ENCODE measurements around the gene CCNI2. TPM values are rescaled to one million over a fixed set of nuclear protein-coding genes. Genes with fewer than 3 reads are reported as not detected.

CCNI2 gene
- total RNA-seq, 2 experiments from 2014 or later: 8.7 to 10.0 TPM

GRCh38 chr5:132765311-132766019 is 18.2 kb downstream of the CCNI2 start:
- no peaks in the 10 kb centered on the region for H3K27me3 Mint-ChIP-seq
- no peaks in the 10 kb centered on the region for H3K36me3 Mint-ChIP-seq (ENCODE audit: low read depth)
- ChIA-PET CTCF (interaction anchor here (0.8 to 1.3 kb wide), 2 partner anchors 55 to 78 kb away, joined by 3 read pairs; no protein-coding TSS in a partner anchor), POLR2A (interaction anchor here (1.3 to 1.7 kb wide), 4 partner anchors 8 to 11 kb away, joined by 4 to 5 read pairs (median 5); no protein-coding TSS in a partner anchor)
- intact Hi-C loops (cut with micrococcal nuclease): no loop called here
- H3K4me3 Mint-ChIP-seq: no peak overlapping the region
- H3K27ac Mint-ChIP-seq: no peak overlapping the region
- DNase-seq (no peak), ATAC-seq (no peak)
- no peaks in the 10 kb centered on the region for H3K4me1 Mint-ChIP-seq (ENCODE audit: low read depth)
- no peak for TF ChIP-seq CTCF (IDR thresholded peaks at IDR 0.05)
- no peaks in the 10 kb centered on the region for H3K9me3 Mint-ChIP-seq

- CTCF ChIA-PET: interaction anchor here (1.3 kb wide), 1 partner anchor 54 kb away, joined by 3 read pairs; no protein-coding TSS in a partner anchor
- no peak overlapping the region for H3K4me3 Mint-ChIP-seq
- POLR2A ChIA-PET: interaction anchor here (1.2 to 1.7 kb wide), 5 partner anchors 8 to 24 kb away, joined by 4 to 5 read pairs (median 5); no protein-coding TSS in a partner anchor
Measured at GRCh38 chr5:132766020-132766805, 19.0 kb downstream of the CCNI2 start.

GRCh38 chr5:132766806-132767055 is 19.5 kb downstream of the CCNI2 start:
- Mint-ChIP-seq H3K4me3 (no peak overlapping the region), H3K9me3 (no peaks in the 10 kb centered on the region), H3K27ac (no peak overlapping the region), H3K27me3 (no peaks in the 10 kb centered on the region), H3K36me3 (ENCODE audit: low read depth) (no peaks in the 10 kb centered on the region), H3K4me1 (ENCODE audit: low read depth) (no peaks in the 10 kb centered on the region)
- POLR2A ChIA-PET: interaction anchor here (1.1 to 1.2 kb wide), 2 partner anchors 12 to 24 kb away, joined by 5 read pairs; no protein-coding TSS in a partner anchor
- no peak for ATAC-seq
- no peak for TF ChIP-seq CTCF (IDR thresholded peaks at IDR 0.05)
- DNase-seq: no peak
- CTCF ChIA-PET: interaction anchor here (1.1 kb wide), 1 partner anchor 19 kb away, joined by 3 read pairs; the partner anchor contains the start of gene CCNI2
- intact Hi-C loops (cut with micrococcal nuclease): no loop called here

More at GRCh38 chr5:132766020-132766805, 19.0 kb downstream of the CCNI2 start:
- Mint-ChIP-seq H3K9me3 (no peaks in the 10 kb centered on the region), H3K27ac (no peak overlapping the region), H3K4me1 (ENCODE audit: low read depth) (no peaks in the 10 kb centered on the region), H3K27me3 (no peaks in the 10 kb centered on the region), H3K36me3 (ENCODE audit: low read depth) (no peaks in the 10 kb centered on the region)
- DNase-seq (no peak), ATAC-seq (no peak)
- intact Hi-C loops (cut with micrococcal nuclease): no loop called here
- no peak for TF ChIP-seq CTCF (IDR thresholded peaks at IDR 0.05)

DNA sequence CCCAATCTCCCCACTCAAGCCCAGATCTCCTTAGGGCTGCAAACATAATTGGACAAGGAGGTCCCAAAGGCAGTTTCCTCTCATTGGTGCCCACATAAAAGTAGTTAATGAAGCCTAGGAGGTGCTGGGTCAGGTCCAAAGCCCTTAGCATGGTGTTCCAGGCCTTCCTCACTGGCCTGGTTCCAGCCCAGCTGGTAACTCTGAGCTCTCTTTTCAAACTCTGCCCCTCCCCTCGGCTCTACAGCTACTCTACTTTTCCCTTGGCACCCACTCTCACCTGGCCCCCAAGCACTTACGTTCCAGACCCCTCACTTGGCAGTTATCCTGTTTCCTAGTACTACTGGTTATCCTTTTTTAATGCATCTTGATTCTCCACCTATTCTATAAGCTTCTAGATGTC is 19.9 kb downstream of the CCNI2 start:
- Mint-ChIP-seq H3K36me3 (ENCODE audit: low read depth) (no peaks in the 10 kb centered on the region), H3K27ac (no peak overlapping the region), H3K27me3 (no peaks in the 10 kb centered on the region), H3K9me3 (no peaks in the 10 kb centered on the region), H3K4me1 (ENCODE audit: low read depth) (no peaks in the 10 kb centered on the region), H3K4me3 (no peak overlapping the region)
- ChIA-PET CTCF (interaction anchor here (1.1 kb wide), 1 partner anchor 20 kb away, joined by 3 read pairs; the partner anchor contains the start of gene CCNI2), POLR2A (interaction anchor here (1.1 to 1.2 kb wide), 2 partner anchors 13 to 23 kb away, joined by 5 read pairs; no protein-coding TSS in a partner anchor)
- DNase-seq (no peak), ATAC-seq (no peak)
- intact Hi-C loops (cut with micrococcal nuclease): no loop called here
- TF ChIP-seq CTCF (IDR thresholded peaks at IDR 0.05): no peak
